ENCODE results near the gene EVI5L. TPM values are rescaled to one million over a fixed set of nuclear protein-coding genes. Genes with fewer than 3 reads are reported as not detected.

Gene EVI5L
- total and polyA plus RNA-seq, 2 of the 13 experiments (the other 11 are each of a cell fraction or from before 2014, with no cell fraction given), result 1.7 to 2.4 TPM

GRCh38 chr19:7857727-7858108 lies 27.7 kb downstream of the EVI5L start:
- TF ChIP-seq TOPORS (CRISPR knock-in tag; IDR thresholded peaks at IDR 0.05) (no peak), RORA (CRISPR knock-in tag; IDR thresholded peaks at IDR 0.05) (no peak), ZNF260 (CRISPR knock-in tag; IDR thresholded peaks at IDR 0.05; ENCODE audit: borderline replicate concordance, low read depth) (no peak), ZNF317 (CRISPR knock-in tag; IDR thresholded peaks at IDR 0.05) (no peak), TCF12 (IDR thresholded peaks at IDR 0.05) (no peak), TCF12 (CRISPR knock-in tag; IDR thresholded peaks at IDR 0.05) (no peak), ATAD3A (CRISPR knock-in tag; IDR thresholded peaks at IDR 0.05) (no peak), ZNF788 (CRISPR knock-in tag; IDR thresholded peaks at IDR 0.05; ENCODE audit: borderline replicate concordance) (no peak)
- no peaks in the 10 kb centered on the region for H4K20me1 ChIP-seq (ENCODE audit: insufficient read depth, low read length)
- H3K27me3 ChIP-seq (ENCODE audit: control insufficient read depth in 1 of 2, insufficient read depth in 2 of 2, low read length in 2 of 2), result no peaks in the 10 kb centered on the region; a peak in 1 of 5 replicates
- POLR2A ChIA-PET, result interaction anchor here (1.0 kb wide), 1 partner anchor 11 kb away, joined by 4 read pairs; no protein-coding TSS in a partner anchor
- H3K4me1 ChIP-seq (ENCODE audit: insufficient read depth, low read length), result peaks cover 15% of the 10 kb centered on the region
- WGBS (ENCODE audit: low lambda C conversion rate), result 94% methylated on average over 2 of the region's 8 CpGs
- no peak overlapping the region for H2AFZ ChIP-seq (ENCODE audit: low read length)
- CTCF ChIA-PET (ENCODE audit: low intra/inter-chr PET ratio, low total read pairs), result no interaction called here
- H3K79me2 ChIP-seq (ENCODE audit: insufficient read depth, low read length), result no peaks in the 10 kb centered on the region
- no peaks in the 10 kb centered on the region for H3K9me3 ChIP-seq (ENCODE audit: low read length)
- no peak overlapping the region for H3K4me2 ChIP-seq (ENCODE audit: low read depth, low read length)
- H3K4me3 ChIP-seq (replicated peaks in 1 of 3; ENCODE audit: insufficient read depth in 1 of 3, low read depth in 2 of 3, low read length in 3 of 3), result no peak overlapping the region
- in situ Hi-C loops (cut with HindIII; ENCODE audit: extremely low pct_ligation_motif_present, low pct_unique_long_range_greater_than_20kb) (no loop called here), intact Hi-C loops (cut with micrococcal nuclease; ENCODE audit: unreplicated experiment) (no loop called here)
- no peak for ATAC-seq
- no peaks in the 10 kb centered on the region for H3K36me3 ChIP-seq (replicated peaks in 1 of 2; ENCODE audit: control insufficient read depth in 1 of 2, insufficient read depth in 2 of 2, low read length in 2 of 2)
- H3K27ac ChIP-seq (ENCODE audit: extremely low read length, insufficient read depth, low read length), result no peak overlapping the region
- no peak for DNase-seq (ENCODE audit: low spot score)
- BruUV-seq (replicated peaks), result no TSS peak
- FAIRE-seq, result no peak
- no peak overlapping the region for H3K9ac ChIP-seq (ENCODE audit: insufficient read depth, low read depth, low read length)

- intact Hi-C loops (cut with micrococcal nuclease; ENCODE audit: unreplicated experiment), result no loop called here
- no peaks in the 10 kb centered on the region for H3K79me2 ChIP-seq (ENCODE audit: insufficient read depth, low read length)
- POLR2A ChIA-PET, result interaction anchor here (0.6 kb wide), 1 partner anchor 572 kb away, joined by 3 read pairs; no protein-coding TSS in a partner anchor
- no peak overlapping the region for H3K9ac ChIP-seq (ENCODE audit: insufficient read depth, low read depth, low read length)
- 73% methylated on average over 26 of the region's 29 CpGs for whole genome bisulfite sequencing (ENCODE audit: low lambda C conversion rate)
- DNase-seq (ENCODE audit: low spot score) (no peak), FAIRE-seq (no peak), ATAC-seq (no peak)
- no TSS peak for BruUV-seq (replicated peaks)
- no peak overlapping the region for H3K27ac ChIP-seq (ENCODE audit: extremely low read length, insufficient read depth, low read length)
- no peak overlapping the region for H2AFZ ChIP-seq (ENCODE audit: low read length)
- no peaks in the 10 kb centered on the region for H3K36me3 ChIP-seq (replicated peaks in 1 of 2; ENCODE audit: control insufficient read depth in 1 of 2, insufficient read depth in 2 of 2, low read length in 2 of 2)
- H3K4me3 ChIP-seq (replicated peaks in 1 of 3; ENCODE audit: insufficient read depth in 1 of 3, low read depth in 2 of 3, low read length in 3 of 3), result no peak overlapping the region
- CTCF ChIA-PET (ENCODE audit: low intra/inter-chr PET ratio, low total read pairs), result no interaction called here
- no peaks in the 10 kb centered on the region for H4K20me1 ChIP-seq (ENCODE audit: insufficient read depth, low read length)
- peaks cover 11% of the 10 kb centered on the region for H3K4me1 ChIP-seq (ENCODE audit: insufficient read depth, low read length)
- H3K9me3 ChIP-seq (ENCODE audit: low read length), result no peaks in the 10 kb centered on the region
- no peak overlapping the region for H3K4me2 ChIP-seq (ENCODE audit: low read depth, low read length)
- in situ Hi-C loops (cut with HindIII; ENCODE audit: extremely low pct_ligation_motif_present, low pct_unique_long_range_greater_than_20kb), result no loop called here
- H3K27me3 ChIP-seq (ENCODE audit: control insufficient read depth in 1 of 2, insufficient read depth in 2 of 2, low read length in 2 of 2), result no peaks in the 10 kb centered on the region; a peak in 1 of 5 replicates
- TF ChIP-seq SRSF4 (IDR thresholded peaks at IDR 0.05; ENCODE audit: low read depth, low read length, poor library complexity, severe bottlenecking) (no peak), RCOR2 (CRISPR knock-in tag; IDR thresholded peaks at IDR 0.05) (no peak), ZNF235 (CRISPR knock-in tag; IDR thresholded peaks at IDR 0.05; ENCODE audit: borderline replicate concordance) (no peak), NFYC (CRISPR knock-in tag; IDR thresholded peaks at IDR 0.05) (no peak), HOXA7 (CRISPR knock-in tag; IDR thresholded peaks at IDR 0.05) (no peak), KLF16 (CRISPR knock-in tag; IDR thresholded peaks at IDR 0.05) (no peak), SATB2 (CRISPR knock-in tag; IDR thresholded peaks at IDR 0.05) (no peak), ZNF546 (CRISPR knock-in tag; conservative IDR thresholded peaks at IDR 0.05) (no peak), SOX5 (CRISPR knock-in tag; IDR thresholded peaks at IDR 0.05; ENCODE audit: borderline replicate concordance) (no peak), KAT8 (CRISPR knock-in tag; IDR thresholded peaks at IDR 0.05) (no peak), TFAP4 (IDR thresholded peaks at IDR 0.05; ENCODE audit: borderline replicate concordance, low read depth) (no peak), ETV5 (CRISPR knock-in tag; IDR thresholded peaks at IDR 0.05; ENCODE audit: borderline replicate concordance) (no peak)
Measured at GRCh38 chr19:7858109-7858770, 28.2 kb downstream of the EVI5L start.
